ENCODE measurements around the gene TSPAN16.

Gene TSPAN16

DNA sequence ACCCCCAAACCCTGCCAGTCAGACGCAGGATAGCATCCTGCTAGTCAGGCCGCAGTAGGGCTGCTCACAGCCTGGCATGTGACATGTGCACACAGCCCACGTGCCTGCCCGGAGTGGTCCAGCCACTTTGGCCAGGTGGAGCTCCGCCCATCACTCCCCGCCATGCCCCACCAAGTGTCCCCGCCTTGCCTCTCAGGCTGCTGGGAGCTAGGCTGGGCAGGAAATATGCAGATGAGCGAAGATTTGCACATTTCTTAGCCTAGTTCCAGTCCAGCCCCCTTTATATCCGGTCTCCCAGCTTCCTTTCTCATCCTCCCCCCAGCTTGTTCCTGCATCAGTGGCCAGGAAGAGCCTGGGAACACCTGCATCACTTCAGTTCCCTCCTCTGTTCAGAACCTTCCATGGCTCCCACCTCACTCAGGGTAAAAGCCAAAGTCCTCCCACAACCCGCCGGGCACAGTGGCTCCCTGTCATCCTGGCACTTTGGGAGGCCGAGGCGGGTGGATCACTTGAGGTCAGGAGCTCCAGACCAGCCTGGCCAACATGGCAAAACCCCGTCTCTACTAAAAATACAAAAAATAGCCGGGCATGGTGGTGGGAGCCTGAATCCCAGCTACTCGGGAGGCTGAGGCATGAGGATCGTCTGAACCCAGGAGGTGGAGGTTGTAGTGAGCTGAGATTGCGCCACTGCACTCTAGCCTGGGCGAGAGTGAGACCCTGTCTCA, 31.3 kb upstream of the TSPAN16 start:
- H3K4me3 ChIP-seq (ENCODE audit: low read depth, low read length) = no peak overlapping the region
- POLR2A ChIA-PET = no interaction called here
- no peak for TF ChIP-seq YY2 (tag by site-specific recombination; IDR thresholded peaks at IDR 0.05)
- no peak for TF ChIP-seq ZFP37 (tag by site-specific recombination; IDR thresholded peaks at IDR 0.05)
- peak; percentile 67 for TF ChIP-seq ZNF16 (tag by site-specific recombination; IDR thresholded peaks at IDR 0.05; ENCODE audit: low read depth)
- peak; percentile 56 for TF ChIP-seq KLF1 (tag by site-specific recombination; IDR thresholded peaks at IDR 0.05)
- TF ChIP-seq TRIM28 (IDR thresholded peaks at IDR 0.05; ENCODE audit: borderline replicate concordance, low read length) = no peak
- no peak for TF ChIP-seq ZNF777 (tag by site-specific recombination; IDR thresholded peaks at IDR 0.05; ENCODE audit: borderline replicate concordance)
- TF ChIP-seq, protein P1, sequence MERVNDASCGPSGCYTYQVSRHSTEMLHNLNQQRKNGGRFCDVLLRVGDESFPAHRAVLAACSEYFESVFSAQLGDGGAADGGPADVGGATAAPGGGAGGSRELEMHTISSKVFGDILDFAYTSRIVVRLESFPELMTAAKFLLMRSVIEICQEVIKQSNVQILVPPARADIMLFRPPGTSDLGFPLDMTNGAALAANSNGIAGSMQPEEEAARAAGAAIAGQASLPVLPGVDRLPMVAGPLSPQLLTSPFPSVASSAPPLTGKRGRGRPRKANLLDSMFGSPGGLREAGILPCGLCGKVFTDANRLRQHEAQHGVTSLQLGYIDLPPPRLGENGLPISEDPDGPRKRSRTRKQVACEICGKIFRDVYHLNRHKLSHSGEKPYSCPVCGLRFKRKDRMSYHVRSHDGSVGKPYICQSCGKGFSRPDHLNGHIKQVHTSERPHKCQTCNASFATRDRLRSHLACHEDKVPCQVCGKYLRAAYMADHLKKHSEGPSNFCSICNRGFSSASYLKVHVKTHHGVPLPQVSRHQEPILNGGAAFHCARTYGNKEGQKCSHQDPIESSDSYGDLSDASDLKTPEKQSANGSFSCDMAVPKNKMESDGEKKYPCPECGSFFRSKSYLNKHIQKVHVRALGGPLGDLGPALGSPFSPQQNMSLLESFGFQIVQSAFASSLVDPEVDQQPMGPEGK (tag by site-specific recombination; IDR thresholded peaks at IDR 0.05) = 0 out of 2 replicates have a peak, but pooled peaks have one; percentile 14
- no peak for TF ChIP-seq ZBTB48 (tag by site-specific recombination; IDR thresholded peaks at IDR 0.05)
- TF ChIP-seq, protein P2, sequence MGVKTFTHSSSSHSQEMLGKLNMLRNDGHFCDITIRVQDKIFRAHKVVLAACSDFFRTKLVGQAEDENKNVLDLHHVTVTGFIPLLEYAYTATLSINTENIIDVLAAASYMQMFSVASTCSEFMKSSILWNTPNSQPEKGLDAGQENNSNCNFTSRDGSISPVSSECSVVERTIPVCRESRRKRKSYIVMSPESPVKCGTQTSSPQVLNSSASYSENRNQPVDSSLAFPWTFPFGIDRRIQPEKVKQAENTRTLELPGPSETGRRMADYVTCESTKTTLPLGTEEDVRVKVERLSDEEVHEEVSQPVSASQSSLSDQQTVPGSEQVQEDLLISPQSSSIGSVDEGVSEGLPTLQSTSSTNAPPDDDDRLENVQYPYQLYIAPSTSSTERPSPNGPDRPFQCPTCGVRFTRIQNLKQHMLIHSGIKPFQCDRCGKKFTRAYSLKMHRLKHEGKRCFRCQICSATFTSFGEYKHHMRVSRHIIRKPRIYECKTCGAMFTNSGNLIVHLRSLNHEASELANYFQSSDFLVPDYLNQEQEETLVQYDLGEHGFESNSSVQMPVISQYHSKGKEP (tag by site-specific recombination; IDR thresholded peaks at IDR 0.05) = no peak
- TF ChIP-seq SP2 (tag by site-specific recombination; IDR thresholded peaks at IDR 0.05) = peak; percentile 29; the same call in 1 of the 2 replicates
- TF ChIP-seq, protein P3, sequence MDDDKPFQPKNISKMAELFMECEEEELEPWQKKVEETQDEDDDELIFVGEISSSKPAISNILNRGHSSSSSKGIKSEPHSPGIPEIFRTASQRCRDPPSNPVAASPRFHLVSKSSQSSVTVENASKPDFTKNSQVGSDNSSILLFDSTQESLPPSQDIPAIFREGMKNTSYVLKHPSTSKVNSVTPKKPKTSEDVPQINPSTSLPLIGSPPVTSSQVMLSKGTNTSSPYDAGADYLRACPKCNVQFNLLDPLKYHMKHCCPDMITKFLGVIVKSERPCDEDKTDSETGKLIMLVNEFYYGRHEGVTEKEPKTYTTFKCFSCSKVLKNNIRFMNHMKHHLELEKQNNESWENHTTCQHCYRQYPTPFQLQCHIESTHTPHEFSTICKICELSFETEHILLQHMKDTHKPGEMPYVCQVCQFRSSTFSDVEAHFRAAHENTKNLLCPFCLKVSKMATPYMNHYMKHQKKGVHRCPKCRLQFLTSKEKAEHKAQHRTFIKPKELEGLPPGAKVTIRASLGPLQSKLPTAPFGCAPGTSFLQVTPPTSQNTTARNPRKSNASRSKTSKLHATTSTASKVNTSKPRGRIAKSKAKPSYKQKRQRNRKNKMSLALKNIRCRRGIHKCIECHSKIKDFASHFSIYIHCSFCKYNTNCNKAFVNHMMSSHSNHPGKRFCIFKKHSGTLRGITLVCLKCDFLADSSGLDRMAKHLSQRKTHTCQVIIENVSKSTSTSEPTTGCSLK (tag by site-specific recombination; IDR thresholded peaks at IDR 0.05) = no peak
- TF ChIP-seq, protein P4, sequence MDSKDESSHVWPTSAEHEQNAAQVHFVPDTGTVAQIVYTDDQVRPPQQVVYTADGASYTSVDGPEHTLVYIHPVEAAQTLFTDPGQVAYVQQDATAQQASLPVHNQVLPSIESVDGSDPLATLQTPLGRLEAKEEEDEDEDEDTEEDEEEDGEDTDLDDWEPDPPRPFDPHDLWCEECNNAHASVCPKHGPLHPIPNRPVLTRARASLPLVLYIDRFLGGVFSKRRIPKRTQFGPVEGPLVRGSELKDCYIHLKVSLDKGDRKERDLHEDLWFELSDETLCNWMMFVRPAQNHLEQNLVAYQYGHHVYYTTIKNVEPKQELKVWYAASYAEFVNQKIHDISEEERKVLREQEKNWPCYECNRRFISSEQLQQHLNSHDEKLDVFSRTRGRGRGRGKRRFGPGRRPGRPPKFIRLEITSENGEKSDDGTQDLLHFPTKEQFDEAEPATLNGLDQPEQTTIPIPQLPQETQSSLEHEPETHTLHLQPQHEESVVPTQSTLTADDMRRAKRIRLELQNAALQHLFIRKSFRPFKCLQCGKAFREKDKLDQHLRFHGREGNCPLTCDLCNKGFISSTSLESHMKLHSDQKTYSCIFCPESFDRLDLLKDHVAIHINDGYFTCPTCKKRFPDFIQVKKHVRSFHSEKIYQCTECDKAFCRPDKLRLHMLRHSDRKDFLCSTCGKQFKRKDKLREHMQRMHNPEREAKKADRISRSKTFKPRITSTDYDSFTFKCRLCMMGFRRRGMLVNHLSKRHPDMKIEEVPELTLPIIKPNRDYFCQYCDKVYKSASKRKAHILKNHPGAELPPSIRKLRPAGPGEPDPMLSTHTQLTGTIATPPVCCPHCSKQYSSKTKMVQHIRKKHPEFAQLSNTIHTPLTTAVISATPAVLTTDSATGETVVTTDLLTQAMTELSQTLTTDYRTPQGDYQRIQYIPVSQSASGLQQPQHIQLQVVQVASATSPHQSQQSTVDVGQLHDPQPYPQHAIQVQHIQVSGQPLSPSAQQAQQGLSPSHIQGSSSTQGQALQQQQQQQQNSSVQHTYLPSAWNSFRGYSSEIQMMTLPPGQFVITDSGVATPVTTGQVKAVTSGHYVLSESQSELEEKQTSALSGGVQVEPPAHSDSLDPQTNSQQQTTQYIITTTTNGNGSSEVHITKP (tag by site-specific recombination; IDR thresholded peaks at IDR 0.05) = no peak
- no peak for TF ChIP-seq ZNF664 (tag by site-specific recombination; IDR thresholded peaks at IDR 0.05)
- no peak for TF ChIP-seq KLF9 (tag by site-specific recombination; IDR thresholded peaks at IDR 0.05; ENCODE audit: low read depth)
- TF ChIP-seq ZNF677 (tag by site-specific recombination; IDR thresholded peaks at IDR 0.05) = no peak
- no peaks in the 10 kb centered on the region for H3K9me3 ChIP-seq (ENCODE audit: control insufficient read depth, insufficient read depth, low read depth, low read length)
- CTCF ChIA-PET = interaction anchor here (0.6 to 1.2 kb wide), 3 partner anchors 26 to 218 kb away, joined by 3 read pairs; no protein-coding TSS in a partner anchor
- no peaks in the 10 kb centered on the region; the same call in 1 of the 2 replicates for H3K4me1 ChIP-seq (ENCODE audit: control insufficient read depth, insufficient read depth, low read length)
- no peaks in the 10 kb centered on the region for H3K36me3 ChIP-seq (ENCODE audit: control insufficient read depth in 2 of 2, insufficient read depth in 1 of 2, low read length in 2 of 2)
- H3K27ac ChIP-seq (ENCODE audit: extremely low read depth, low read depth, low read length) = no peak overlapping the region
